GM19452 (cell line): ENCODE results near the gene TLR4.

Experiments used
- ATAC-seq: cut with Tn5 transposase; IDR thresholded peaks from one replicate; pipeline ENCODE4 v1.9.1; 2021; ENCODE audit not compliant: unreplicated experiment

The TLR4 gene

DNA sequence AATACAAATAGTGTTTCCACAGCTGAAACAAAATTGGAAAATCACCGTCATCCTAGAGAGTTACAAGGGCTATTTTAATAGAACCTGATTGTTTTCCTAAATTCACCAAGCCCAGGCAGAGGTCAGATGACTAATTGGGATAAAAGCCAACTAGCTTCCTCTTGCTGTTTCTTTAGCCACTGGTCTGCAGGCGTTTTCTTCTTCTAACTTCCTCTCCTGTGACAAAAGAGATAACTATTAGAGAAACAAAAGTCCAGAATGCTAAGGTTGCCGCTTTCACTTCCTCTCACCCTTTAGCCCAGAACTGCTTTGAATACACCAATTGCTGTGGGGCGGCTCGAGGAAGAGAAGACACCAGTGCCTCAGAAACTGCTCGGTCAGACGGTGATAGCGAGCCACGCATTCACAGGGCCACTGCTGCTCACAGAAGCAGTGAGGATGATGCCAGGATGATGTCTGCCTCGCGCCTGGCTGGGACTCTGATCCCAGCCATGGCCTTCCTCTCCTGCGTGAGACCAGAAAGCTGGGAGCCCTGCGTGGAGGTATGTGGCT, at the start of gene TLR4:
TSS of gene TLR4 (plus strand) at position 380 of the 552 bp plus-strand sequence. CDS start at position 450, 70 bp downstream.
- ATAC-seq: peak; percentile 99

- ATAC-seq: no peak
Measured at GRCh38 chr9:117656002-117656401, 48.2 kb upstream of the TLR4 start.

DNA sequence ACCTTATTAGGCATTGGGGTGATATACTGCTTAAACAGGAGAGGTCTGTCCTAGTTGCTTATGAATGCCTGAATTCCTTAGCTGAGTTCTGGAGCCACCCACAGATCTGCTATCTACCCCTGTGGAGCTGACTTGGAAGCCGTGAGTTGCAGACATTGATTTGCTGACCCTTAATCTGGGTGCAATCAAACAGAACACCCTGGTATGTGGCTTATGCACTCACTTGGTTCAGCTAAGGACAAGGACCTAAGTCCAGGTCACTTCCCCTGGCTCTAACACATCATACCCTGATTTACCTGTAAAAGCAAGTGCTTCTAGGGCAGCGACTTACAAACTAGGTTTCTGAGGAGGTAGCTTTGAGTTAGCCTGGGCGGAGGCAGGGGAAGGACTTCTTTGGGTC, 41.6 kb upstream of the TLR4 start:
- no peak for ATAC-seq

- no peak for ATAC-seq
Measured at GRCh38 chr9:117664419-117664818, 39.8 kb upstream of the TLR4 start.

GRCh38 chr9:117665601-117666385, 38.4 kb upstream of the TLR4 start:
- no peak for ATAC-seq

DNA sequence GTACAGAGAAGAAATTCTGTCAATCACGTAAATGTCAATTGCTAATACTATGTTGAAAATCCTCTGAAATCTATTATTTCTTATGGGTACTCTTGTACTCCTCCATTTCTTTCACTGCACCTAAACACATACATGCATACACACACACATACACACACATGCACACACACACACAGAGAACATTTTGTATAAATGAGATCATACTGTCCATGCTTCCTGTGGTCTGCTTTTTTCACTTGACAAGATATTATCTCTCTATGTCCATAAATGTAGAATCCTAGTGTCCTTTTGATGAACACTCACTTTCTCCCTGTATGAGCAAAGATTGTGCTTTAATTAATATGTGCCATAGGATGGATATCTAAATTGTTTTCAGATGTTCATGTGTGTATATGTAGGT, 32.7 kb upstream of the TLR4 start:
- ATAC-seq: no peak

DNA sequence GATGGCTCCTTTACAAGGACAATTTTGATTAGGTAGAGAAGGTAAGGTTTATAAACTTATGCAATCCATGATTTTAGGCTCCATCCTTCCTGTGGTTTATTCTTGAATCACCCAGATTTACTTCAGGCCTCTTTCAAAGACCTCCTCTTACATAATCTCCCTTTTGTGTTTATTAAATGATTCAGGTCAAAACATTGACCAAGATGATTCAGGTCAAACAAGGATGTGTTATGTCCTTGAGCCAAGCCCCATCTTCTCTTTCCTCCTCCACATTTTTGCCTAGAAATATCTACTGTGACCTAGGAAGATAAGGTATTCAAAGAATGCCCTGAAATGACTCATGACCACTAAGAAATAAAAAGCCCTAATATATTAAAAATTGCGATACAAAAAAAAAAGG, 31.8 kb upstream of the TLR4 start:
- ATAC-seq: no peak

DNA sequence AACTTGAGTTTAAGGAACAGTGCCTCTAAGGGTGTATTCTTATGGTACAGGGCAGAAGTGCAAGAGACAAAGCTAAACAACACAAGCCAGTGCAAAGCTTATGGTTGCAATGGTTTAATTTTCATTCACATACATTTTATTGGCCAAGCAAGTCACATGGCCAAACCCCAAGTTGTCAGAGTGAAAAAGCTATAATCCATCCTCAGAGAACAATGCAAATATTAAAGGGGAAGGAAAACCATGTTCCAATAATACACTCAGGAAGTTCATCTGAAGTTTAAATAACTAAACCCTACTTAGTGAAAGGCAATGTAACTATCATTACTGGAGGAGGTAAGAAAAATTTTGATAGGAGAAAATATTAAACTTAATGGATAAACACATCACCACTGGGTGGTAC, 26.6 kb upstream of the TLR4 start:
- ATAC-seq: no peak

DNA sequence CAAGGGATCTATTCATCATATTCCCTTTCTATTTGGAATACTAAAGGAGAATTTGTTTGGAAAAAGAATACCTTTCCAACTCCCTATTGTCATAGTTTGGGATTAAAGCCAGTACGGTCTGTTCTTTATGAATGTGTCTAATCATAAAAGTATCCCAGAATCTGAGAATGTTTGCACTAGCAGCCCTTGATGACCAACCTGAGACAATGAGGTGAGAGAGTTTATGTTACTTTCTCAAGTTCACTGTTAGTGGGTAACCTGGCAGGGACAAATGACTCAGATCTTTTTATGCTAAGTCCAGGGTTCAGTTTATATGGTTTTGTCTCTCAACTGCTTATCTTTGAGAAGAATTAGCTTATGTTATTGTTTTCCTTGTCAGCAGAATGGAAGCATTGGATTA, 25.3 kb upstream of the TLR4 start:
- no peak for ATAC-seq

GRCh38 chr9:117679416-117679815, 24.8 kb upstream of the TLR4 start:
- ATAC-seq: no peak

DNA sequence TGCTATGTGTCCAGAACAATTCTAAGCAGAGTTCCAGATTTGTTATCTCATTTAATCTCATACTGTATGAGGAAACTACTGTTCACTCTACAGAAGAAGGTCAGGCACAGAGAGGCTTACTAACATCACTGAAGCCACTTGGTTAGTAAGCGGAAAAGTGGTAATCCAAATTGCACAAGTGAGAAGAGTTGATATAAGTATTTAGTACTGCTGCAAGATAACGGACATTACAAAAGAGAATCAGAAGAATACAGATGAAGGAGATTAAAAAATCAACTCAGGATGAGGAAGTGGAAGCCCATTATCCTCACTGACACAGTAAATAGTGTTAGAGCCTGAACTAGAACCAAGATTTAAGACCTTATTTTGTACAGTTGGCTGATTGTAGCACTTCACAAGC, 22.3 kb upstream of the TLR4 start:
- no peak for ATAC-seq

GRCh38 chr9:117682955-117683710, 21.1 kb upstream of the TLR4 start:
- ATAC-seq: peak; percentile 76

GRCh38 chr9:117687532-117687931, 16.7 kb upstream of the TLR4 start:
- ATAC-seq: no peak

DNA sequence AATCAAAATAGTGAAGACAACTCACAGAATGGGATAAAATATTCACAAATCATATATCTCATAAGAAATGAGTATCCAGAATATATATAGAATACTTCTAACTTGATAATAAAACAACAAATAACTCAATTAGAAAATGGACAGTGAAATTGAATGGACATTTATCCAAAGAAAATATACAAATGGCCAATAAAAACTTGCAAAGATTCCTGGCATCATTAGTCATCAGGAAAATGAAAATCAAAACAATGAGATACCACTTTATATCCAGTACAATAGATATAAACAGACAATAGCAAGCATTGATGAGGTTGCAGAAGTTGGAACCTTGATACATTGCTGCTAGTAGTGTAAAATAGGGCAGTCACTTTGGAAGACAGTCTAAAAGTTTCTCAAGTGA, 12.8 kb upstream of the TLR4 start:
- ATAC-seq: no peak

GRCh38 chr9:117696154-117696553, 8.0 kb upstream of the TLR4 start:
- ATAC-seq: no peak

GRCh38 chr9:117697046-117697445, 7.2 kb upstream of the TLR4 start:
- ATAC-seq: no peak

GRCh38 chr9:117703537-117703936, 666 bp upstream of the TLR4 start:
- ATAC-seq: peak; percentile 5

- ATAC-seq: peak; percentile 1
Measured at GRCh38 chr9:117704597-117704996, 394 bp downstream of the TLR4 start.

DNA sequence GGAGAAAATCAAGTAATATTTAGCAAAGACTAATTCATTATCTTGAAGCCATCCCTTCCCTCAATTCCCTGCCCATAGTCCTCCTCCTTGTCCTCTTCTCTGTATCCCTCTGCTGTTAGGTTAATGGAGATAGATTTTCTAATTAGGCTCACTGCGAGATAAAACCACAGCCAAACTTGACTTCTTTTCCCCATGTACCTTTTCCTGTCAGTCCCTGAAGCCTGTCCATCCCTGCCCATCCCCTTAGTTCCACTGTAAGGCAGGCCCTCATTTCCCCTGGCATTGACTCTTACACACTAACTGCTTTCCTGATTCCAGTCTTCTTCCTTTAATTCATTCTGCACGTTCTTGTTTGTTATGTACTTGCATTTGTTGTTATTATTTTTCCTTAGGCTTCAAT, 1.2 kb downstream of the TLR4 start:
- ATAC-seq: no peak

DNA sequence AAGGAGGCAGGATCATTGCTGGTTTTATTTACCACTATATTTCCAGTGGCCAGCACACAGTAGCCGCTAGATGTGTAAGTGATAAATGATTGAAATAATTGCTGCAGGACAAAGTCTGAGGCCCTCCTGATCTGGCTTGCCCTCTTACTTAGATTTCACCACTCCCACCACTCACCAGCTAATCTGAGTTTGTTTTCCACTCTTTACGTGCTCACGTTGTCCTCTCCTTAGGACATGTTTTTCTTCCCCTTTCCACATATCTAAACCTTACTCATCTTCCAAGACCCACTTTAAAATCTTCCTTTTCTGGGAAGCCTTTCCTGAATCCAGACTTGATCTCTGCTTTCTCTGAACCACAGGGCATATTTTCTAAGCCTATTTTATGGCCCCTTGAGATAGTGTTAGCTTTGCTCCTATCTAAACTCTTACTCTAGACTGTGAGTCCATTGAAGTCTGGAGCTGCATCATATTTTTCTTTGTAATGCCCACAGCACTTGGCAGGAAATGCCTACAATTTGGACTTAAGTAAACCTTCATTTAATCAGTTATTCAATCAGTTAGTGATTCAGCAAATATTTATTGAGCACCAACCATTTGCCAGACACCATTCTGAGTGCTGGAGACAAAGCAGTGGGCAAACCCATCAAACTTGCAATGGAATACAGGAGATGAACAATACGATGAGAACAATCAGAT, 2.4 kb downstream of the TLR4 start:
- no peak for ATAC-seq

DNA sequence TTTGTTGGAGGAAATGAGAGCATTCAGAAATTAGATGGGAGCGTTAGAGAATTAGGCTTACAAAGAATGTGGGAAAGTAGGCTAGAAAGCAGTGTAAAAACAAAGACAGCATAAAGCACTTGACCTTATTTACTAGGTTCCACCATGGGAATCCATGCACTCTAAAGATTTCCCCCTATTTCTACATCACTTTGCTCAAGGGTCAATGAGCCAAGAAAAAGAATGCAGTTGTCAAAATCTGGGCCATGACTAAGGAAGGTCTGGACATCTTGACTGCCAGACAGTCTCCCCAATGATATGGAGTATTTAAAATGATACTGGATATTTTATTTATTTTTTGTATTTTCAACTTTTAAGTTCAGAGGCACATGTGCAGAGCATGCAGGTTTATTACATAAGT, 3.4 kb downstream of the TLR4 start:
- ATAC-seq: no peak

DNA sequence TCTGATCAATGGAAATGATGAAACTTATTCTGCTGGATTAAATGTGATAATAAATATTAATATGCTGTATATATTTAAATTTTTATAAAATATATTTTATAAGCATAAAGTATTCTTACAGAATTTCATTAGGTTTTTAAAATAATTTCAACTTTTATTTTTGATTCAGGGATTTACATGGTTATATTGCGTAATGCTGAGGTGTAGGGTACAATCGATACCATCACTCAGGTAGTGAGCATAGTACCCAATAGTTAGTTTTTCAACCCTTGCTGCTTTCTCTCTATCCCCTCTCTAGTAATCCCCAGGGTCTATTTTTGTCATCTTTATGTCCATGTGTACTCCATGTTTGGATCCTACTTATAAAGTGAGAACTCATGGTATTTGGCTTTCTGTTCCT, 5.7 kb downstream of the TLR4 start:
- ATAC-seq: no peak
